Vagina (tissue), 2 donors: Measurements from ENCODE around the gene DLX2.

Experiments used
- CTCF ChIP-seq, 3 experiments: fragments of 450-650 bp in 2 of 3; fragments of 200-600 bp in 1 of 3; sonication (generic) in 1 of 3; IDR thresholded peaks; one replicate each; pipeline ENCODE4 v1.5.1; 2017 to 2019; ENCODE audit warnings: antibody characterized with exemption in 3 of 3, mild to moderate bottlenecking in 2 of 3, moderate library complexity in 2 of 3
- POLR2A ChIP-seq, 2 donors: fragments of 450-650 bp; IDR thresholded peaks; one replicate each; pipeline ENCODE4 v1.6.1; 2017; ENCODE audit warnings: antibody characterized with exemption in 2 of 2, mild to moderate bottlenecking in 2 of 2, moderate library complexity in 2 of 2
- POLR2AphosphoS5 ChIP-seq, 2 donors: sonication (generic); formaldehyde crosslinking; IDR thresholded peaks; one replicate each; pipeline ENCODE4 v1.9.0; 2017; ENCODE audit warnings: antibody characterized with exemption in 2 of 2, mild to moderate bottlenecking in 2 of 2, low read depth in 1 of 2; ENCODE audit not compliant: insufficient read depth in 1 of 2

GRCh38 chr2:172095905-172096625 is 6.6 kb downstream of the DLX2 start:
- TF ChIP-seq CTCF (IDR thresholded peaks at IDR 0.05) (no peak), POLR2A (IDR thresholded peaks at IDR 0.05) (no peak), POLR2AphosphoS5 (IDR thresholded peaks at IDR 0.05; ENCODE audit: insufficient read depth in 1 of 2, low read depth in 1 of 2) (no peak)
